ENCODE results near the gene TMEM95.

DNA sequence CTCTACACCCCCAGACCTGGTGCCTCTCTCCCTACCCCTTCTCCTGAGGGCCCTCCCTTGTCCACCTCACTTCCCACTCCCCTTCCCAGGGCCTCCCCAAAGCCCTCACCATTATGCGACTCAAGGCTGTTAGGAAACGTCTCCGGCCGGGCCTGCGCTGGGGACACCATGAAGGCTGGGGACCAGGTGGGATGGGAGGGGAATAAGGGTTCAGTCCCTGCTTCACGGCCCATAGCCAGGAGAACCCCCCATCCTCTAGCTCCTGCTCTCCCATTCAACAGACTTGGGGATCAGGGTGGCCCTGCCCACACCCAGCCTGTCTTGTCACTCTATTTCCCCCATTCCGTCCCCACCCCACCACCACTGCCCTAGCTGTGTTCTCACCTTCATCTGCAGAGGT is 27.9 kb upstream of the TMEM95 start:
- TF ChIP-seq, protein P1, sequence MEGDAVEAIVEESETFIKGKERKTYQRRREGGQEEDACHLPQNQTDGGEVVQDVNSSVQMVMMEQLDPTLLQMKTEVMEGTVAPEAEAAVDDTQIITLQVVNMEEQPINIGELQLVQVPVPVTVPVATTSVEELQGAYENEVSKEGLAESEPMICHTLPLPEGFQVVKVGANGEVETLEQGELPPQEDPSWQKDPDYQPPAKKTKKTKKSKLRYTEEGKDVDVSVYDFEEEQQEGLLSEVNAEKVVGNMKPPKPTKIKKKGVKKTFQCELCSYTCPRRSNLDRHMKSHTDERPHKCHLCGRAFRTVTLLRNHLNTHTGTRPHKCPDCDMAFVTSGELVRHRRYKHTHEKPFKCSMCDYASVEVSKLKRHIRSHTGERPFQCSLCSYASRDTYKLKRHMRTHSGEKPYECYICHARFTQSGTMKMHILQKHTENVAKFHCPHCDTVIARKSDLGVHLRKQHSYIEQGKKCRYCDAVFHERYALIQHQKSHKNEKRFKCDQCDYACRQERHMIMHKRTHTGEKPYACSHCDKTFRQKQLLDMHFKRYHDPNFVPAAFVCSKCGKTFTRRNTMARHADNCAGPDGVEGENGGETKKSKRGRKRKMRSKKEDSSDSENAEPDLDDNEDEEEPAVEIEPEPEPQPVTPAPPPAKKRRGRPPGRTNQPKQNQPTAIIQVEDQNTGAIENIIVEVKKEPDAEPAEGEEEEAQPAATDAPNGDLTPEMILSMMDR (IDR thresholded peaks at IDR 0.05): no peak
- TF ChIP-seq POLR2A (IDR thresholded peaks at IDR 0.05): no peak
